HS-5 (cell line): ENCODE results near the gene UCKL1.
"Not testable (repeated sequence)": the region's sequence is repeated elsewhere in the genome, so short reads cannot be mapped to it uniquely, and the experiment has no call there.

Experiments used
- DNase-seq: peaks from one replicate; pipeline ENCODE4 v3.0.0-alpha.2; 2012; ENCODE audit warnings: low read depth

Gene UCKL1

DNA sequence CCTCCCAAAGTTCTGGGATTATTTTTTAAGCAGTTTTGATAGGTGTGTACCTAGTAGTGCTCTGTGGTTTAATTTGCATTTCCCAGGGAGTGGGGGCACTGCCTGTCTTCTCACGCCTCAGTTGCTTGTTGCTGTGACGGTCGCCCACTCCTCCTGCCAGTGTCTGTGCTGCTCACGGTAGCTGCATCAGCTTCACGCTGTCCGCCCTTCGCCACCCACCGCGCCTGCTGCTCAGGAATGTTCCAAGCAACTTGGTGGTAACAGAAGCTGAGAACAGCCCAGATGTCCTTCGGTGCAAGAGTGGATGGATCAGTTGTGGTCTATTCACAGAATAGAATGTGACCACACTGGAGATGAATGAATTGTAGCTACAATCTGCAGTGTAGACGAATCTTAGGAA lies 38.4 kb downstream of the UCKL1 start:
- DNase-seq = no peak

DNA sequence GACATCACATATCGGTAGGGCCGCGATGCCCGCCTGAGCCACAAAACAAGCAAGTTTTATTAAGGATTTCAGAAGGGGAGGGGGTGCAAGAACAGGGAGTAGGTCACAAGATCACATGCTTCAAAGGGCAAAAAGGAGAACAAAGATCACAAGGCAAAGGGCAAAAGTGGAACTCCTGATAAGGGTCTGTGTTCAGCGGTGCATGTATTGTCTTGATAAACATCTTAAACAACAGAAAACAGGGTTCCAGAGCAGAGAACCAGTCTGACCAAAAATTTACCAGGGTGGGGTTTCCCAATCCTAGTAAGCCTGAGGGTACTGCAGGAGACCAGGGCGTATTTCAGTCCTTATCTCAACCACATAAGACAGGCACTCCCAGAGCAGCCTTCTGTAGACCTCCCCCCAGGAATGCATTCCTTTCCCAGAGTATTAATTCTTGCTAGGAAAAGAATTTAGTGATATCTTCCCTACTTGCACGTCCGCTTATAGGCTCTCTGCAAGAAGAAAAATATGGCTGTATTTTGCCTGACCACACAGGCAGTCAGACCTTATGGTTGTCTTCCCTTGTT lies 39.8 kb downstream of the UCKL1 start:
- not testable (repeated sequence) for DNase-seq

DNA sequence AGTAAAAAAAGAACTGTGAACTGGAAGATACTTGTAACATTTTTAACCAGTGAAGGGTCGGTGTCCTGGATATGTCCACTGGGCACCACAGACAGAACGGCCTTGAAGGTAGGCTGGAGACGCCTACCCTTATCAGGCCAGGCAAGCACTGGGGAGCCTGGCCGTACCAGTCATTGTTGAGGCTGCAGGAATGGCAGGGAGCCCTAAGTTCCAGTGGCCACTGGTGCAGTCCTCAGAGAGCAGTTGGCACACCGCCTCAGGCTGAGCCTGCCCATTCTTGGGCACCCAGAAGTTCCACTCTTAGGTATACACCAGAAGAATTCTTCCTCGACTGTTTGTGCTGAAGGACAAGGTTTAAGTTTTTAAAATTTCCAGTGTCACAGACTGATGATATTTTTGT lies 40.7 kb downstream of the UCKL1 start:
- no peak for DNase-seq

- no peak for DNase-seq
Measured at GRCh38 chr20:63913768-63914167, 42.4 kb downstream of the UCKL1 start.

GRCh38 chr20:63911176-63911575 lies 45.0 kb downstream of the UCKL1 start:
- no peak for DNase-seq

GRCh38 chr20:63908008-63908682 lies 48.1 kb downstream of the UCKL1 start:
- DNase-seq = no peak

GRCh38 chr20:63903796-63904561 lies 52.2 kb downstream of the UCKL1 start:
- DNase-seq = no peak

GRCh38 chr20:63900413-63900812 lies 55.8 kb downstream of the UCKL1 start:
- no peak for DNase-seq

DNA sequence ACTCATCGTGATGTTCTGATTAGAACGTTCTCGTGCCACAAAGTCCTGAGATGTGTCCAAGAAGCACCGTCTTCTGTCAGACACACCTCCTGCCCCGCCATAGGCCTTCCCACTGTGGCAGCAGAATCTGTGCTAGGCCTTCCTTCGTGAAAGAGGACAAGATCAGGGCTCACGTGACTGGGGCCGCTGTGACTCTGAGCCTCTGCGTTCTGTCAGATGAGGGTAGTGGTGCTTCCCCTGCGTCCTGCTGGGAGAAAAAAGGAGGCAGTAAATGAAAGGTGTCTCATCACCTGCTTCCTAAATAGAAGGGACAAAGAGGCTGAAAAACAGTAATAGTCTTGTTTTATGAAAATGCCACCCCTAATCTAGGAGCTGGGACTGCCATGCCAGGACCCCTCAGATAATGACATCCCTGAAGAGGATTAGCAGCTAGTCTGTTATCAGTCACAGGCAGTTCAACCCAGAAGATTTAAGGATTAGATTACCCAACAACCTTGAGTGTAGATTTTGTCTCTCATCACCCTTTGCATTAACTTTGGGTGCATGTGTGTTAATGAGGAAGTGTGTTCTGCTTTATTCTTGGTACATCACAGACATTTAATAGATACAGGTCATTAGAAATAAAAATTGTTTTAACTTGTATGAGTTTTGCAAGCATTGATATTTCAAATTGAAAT lies 57.2 kb downstream of the UCKL1 start:
- DNase-seq = no peak

- no peak for DNase-seq
Measured at GRCh38 chr20:63897978-63898561, 58.1 kb downstream of the UCKL1 start.

GRCh38 chr20:63896264-63897105 lies 59.7 kb downstream of the UCKL1 start:
- DNase-seq = no peak

- DNase-seq = no peak
Measured at GRCh38 chr20:63895952-63896263, 60.3 kb downstream of the UCKL1 start.

DNA sequence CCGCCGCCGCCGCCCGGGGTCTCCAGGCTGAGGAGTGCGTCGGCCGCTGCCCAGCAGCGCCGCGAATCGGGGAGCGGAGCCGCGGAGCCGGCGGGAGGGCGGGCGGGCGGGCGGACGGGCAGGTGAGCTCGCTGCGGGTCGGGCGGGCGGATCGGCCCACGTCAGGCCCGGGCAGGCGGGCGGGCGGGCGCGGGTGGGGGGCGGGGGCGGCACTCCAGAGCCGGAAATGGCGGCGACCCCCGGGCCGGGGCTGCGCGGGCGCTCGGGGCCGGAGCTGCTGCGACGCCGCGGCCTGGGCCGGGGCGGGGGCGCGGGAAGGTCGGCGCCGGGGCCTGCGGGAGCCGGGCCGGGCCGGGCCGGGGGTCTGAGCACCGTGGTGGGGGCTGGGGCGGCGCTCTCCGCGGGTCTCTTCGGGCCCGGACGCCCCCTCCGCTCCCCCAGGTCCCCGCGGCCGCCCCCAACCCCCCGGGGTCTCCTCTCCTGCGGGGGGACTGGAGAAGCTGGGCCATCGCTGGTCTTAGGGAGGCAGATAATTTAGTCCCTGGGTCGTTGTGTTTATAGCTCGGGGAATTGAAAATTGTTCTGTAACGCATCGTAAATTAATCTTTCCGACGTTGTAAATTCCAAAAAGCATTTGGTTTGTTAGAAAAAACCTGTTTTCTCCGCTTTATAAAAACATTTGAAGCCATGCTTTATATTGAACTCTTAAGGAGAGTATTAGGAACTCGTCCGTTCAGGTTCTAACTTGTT lies 60.8 kb downstream of the UCKL1 start:
- DNase-seq = no peak

DNA sequence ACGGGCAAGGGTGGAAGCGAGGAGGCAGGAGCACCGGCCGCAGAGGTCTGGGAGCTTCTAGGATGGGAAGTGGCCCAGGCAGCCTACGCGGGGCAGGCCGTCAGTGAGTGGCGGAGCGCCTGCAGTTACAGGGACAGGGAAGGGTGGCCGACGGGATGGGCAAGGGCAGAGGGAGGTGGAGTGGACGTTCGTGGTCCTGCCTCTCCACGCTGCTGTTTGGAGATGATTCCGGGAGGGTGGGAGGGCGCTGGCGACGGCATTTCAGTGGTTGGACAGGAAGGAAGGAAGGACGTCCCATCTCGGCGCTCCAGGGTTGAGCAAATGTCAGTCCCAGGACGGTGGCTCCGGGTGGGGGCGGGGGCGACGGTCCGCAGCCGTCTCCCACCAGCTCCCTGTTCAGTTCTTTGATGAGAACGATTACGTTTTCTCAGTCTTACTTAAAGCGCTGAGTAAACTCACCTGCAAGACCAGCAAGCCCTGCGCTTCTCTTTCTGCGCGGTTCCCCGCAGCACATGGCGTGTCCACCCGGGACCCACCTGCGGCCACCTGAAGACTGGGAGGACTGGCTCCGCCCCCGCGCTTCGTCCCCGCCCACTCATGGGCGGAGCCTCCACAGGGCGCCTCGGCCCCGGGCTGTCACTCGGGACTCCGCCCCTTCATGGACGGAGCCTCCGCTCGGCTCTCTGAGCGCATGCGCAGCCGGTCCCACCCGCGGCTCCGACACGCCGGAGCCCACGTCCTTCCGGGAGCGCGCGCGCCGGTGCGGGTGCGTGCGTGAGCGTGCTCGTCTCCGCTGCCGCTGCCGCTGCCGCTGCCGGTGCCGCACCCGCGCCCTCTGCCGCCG lies 61.6 kb downstream of the UCKL1 start, which contains the start of gene DNAJC5:
Gene DNAJC5 (plus strand): TSS at position 769 of the 844 bp plus-strand sequence. CDS start 33,220 bp downstream, outside the sequence.
- DNase-seq = peak; percentile 65

GRCh38 chr20:63893999-63894357 lies 62.2 kb downstream of the UCKL1 start:
- DNase-seq = no peak

- no peak for DNase-seq
Measured at GRCh38 chr20:63892402-63892801, 63.8 kb downstream of the UCKL1 start.

GRCh38 chr20:63891061-63892002 lies 64.9 kb downstream of the UCKL1 start:
- DNase-seq = no peak

DNA sequence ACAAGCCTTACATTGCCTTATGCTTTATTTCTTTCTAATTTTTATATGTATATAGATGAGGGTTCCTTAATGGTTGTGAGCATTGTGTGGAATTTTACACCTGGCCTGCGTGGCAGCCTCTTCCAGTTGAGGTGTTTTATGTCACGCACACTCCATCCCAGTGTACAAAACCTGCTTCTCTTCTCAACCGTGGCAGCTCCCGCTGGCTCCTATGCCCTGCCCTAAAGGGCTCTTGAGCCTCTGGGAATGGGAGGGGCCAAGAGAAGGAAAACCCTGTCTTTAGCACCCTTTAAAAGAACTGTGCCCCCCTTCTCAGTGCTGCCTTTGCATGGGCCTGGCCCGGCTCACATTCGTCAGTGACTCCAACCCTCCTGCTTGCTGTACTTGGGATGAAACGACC lies 65.6 kb downstream of the UCKL1 start:
- DNase-seq = no peak

DNA sequence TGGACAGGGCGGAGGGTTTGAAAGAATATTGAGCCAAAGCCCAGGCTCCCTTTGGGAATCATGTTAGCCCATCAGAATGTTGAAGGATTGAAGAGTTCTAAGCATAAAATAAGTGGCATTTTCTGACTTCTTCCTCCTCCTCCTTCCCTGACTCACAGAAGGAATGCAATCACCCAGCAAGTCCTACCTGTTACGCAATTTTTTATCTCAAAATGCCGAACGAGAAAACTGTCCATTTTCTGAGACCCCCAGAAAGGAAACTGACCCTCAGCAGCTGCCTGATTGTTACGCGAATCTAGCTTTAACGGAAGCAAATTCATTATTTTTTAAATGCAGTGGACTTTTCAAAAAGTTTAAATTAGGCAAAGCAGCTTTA lies 66.0 kb downstream of the UCKL1 start:
- DNase-seq = no peak
